Fibroblast of lung (primary cell): ENCODE results near the gene RHOXF1. TPM values are rescaled to one million over a fixed set of nuclear protein-coding genes. Genes with fewer than 3 reads are reported as not detected.

Source experiments
- DNase-seq, 2 donors: peaks; one replicate each; pipeline versions ENCODE4 v3.0.0 to v3.0.0-alpha.2; 2010; ENCODE audit warnings: low read depth in 2 of 2
- H2AFZ ChIP-seq: 2 replicates; pipeline ENCODE4 v1.5.1; 2012; ENCODE audit warnings: low read length, control low read depth, inconsistent platforms
- H3K27ac ChIP-seq: 2 replicates; pipeline ENCODE4 v1.5.1; 2011; ENCODE audit warnings: low read length, control low read depth; ENCODE audit not compliant: insufficient read depth
- H3K27me3 ChIP-seq: 2 replicates; pipeline ENCODE4 v1.5.1; 2011; ENCODE audit warnings: mild to moderate bottlenecking, low read length; ENCODE audit not compliant: control insufficient read depth, insufficient read depth
- H3K36me3 ChIP-seq: 2 replicates; pipeline ENCODE4 v1.5.1; 2011; ENCODE audit warnings: low read length; ENCODE audit not compliant: control insufficient read depth, insufficient read depth
- H3K4me1 ChIP-seq: 2 replicates; pipeline ENCODE4 v1.5.1; 2011; ENCODE audit warnings: low read length; ENCODE audit not compliant: control insufficient read depth, insufficient read depth; ENCODE audit errors: extremely low read depth
- H3K4me2 ChIP-seq: 2 replicates; pipeline ENCODE4 v1.5.1; 2011; ENCODE audit warnings: low read length, control low read depth; ENCODE audit not compliant: insufficient read depth; ENCODE audit errors: extremely low read depth
- H3K4me3 ChIP-seq, 4 experiments: fragments of 200-600 bp in 1 of 4; sonication (generic) in 1 of 4; replicated peaks in 1 of 4; 2 replicates each; pipeline ENCODE4 v1.5.1; 2011 to 2016; ENCODE audit warnings: low read length in 4 of 4, low read depth in 3 of 4, mild to moderate bottlenecking in 3 of 4, control low read depth in 2 of 4, inconsistent platforms in 1 of 4, mixed read lengths in 1 of 4; ENCODE audit not compliant: insufficient read depth in 1 of 4; ENCODE audit errors: control extremely low read depth in 1 of 4
- H3K79me2 ChIP-seq: 2 replicates; pipeline ENCODE4 v1.5.1; 2012; ENCODE audit warnings: mild to moderate bottlenecking, low read length, inconsistent platforms; ENCODE audit not compliant: control insufficient read depth, insufficient read depth
- H3K9ac ChIP-seq: 2 replicates; pipeline ENCODE4 v1.5.1; 2011; ENCODE audit warnings: mild to moderate bottlenecking, low read length, control low read depth; ENCODE audit not compliant: insufficient read depth
- H3K9me3 ChIP-seq: 2 replicates; pipeline ENCODE4 v1.5.1; 2012; ENCODE audit warnings: low read depth, low read length; ENCODE audit not compliant: control insufficient read depth, insufficient read depth
- H4K20me1 ChIP-seq: 2 replicates; pipeline ENCODE4 v1.5.1; 2011; ENCODE audit warnings: low read length; ENCODE audit not compliant: control insufficient read depth, insufficient read depth; ENCODE audit errors: extremely low read depth
- CTCF ChIP-seq, 2 donors: IDR thresholded peaks in 1 of 2; conservative IDR thresholded peaks in 1 of 2; 1 replicate in 1 of 2; 2 replicates in 1 of 2; pipeline ENCODE4 v1.5.1; 2011 to 2012; ENCODE audit warnings: low read length in 2 of 2, control low read depth in 1 of 2, inconsistent platforms in 1 of 2, low read depth in 1 of 2, mild to moderate bottlenecking in 1 of 2
- EZH2 ChIP-seq: IDR thresholded peaks from 2 replicates; pipeline ENCODE4 v1.5.1; 2012; ENCODE audit warnings: low read length, control low read depth, mild to moderate bottlenecking; ENCODE audit errors: missing control alignments
- polyA plus RNA-seq, 2 donors: library from polyadenylated mRNA; depleted of rRNA in 1 of 2; stranded (reverse) in 1 of 2; unstranded in 1 of 2; fragments of >200 nt; gene quantifications; 2 replicates each; pipeline ENCODE4 v1.2.1, GENCODE V29; 2011 to 2012; ENCODE audit warnings: missing spikeins in 1 of 2
- total RNA-seq: library from RNA; depleted of rRNA; stranded (reverse); fragments of >200 nt; gene quantifications from 2 replicates; pipeline ENCODE4 v1.2.1, GENCODE V29; 2014

Gene RHOXF1
- total and polyA plus RNA-seq, 2 donors (not counting 1 experiment from before 2014, with no cell fraction given) = not detected

GRCh38 chrX:120144178-120144844, 28.6 kb upstream of the RHOXF1 start:
- TF ChIP-seq CTCF (conservative IDR thresholded peaks at IDR 0.05 in 1 of 2, IDR thresholded peaks at IDR 0.05 in 1 of 2; ENCODE audit: low read depth in 1 of 2, low read length in 2 of 2) (no peak), EZH2 (no peak)
- H3K4me1 ChIP-seq = no peaks in the 10 kb centered on the region
- no peaks in the 10 kb centered on the region for H3K36me3 ChIP-seq
- H2AFZ ChIP-seq = no peak overlapping the region
- no peak overlapping the region for H3K4me3 ChIP-seq
- no peak overlapping the region for H3K27ac ChIP-seq
- no peak overlapping the region for H3K4me2 ChIP-seq
- no peaks in the 10 kb centered on the region for H3K79me2 ChIP-seq
- H3K27me3 ChIP-seq = no peaks in the 10 kb centered on the region
- H4K20me1 ChIP-seq = no peaks in the 10 kb centered on the region
- H3K9ac ChIP-seq = no peak overlapping the region
- peak in 1 of 2 donors; percentile 21 for DNase-seq
- no peaks in the 10 kb centered on the region for H3K9me3 ChIP-seq

- no peaks in the 10 kb centered on the region for H3K79me2 ChIP-seq
- no peaks in the 10 kb centered on the region for H3K9me3 ChIP-seq
- H3K4me1 ChIP-seq = no peaks in the 10 kb centered on the region
- H2AFZ ChIP-seq = no peak overlapping the region
- no peak overlapping the region for H3K9ac ChIP-seq
- H3K4me2 ChIP-seq = no peak overlapping the region
- no peak for TF ChIP-seq CTCF (conservative IDR thresholded peaks at IDR 0.05 in 1 of 2, IDR thresholded peaks at IDR 0.05 in 1 of 2; ENCODE audit: low read depth in 1 of 2, low read length in 2 of 2)
- no peak for TF ChIP-seq EZH2
- no peak overlapping the region for H3K4me3 ChIP-seq
- H3K27ac ChIP-seq = no peak overlapping the region
- H3K27me3 ChIP-seq = no peaks in the 10 kb centered on the region
- H4K20me1 ChIP-seq = no peaks in the 10 kb centered on the region
- DNase-seq = no peak
- H3K36me3 ChIP-seq = no peaks in the 10 kb centered on the region
Observed at GRCh38 chrX:120140293-120140981, 24.7 kb upstream of the RHOXF1 start.

- Histone ChIP-seq H3K4me2 (no peak overlapping the region), H3K9me3 (no peaks in the 10 kb centered on the region), H4K20me1 (no peaks in the 10 kb centered on the region), H3K27ac (no peak overlapping the region), H3K79me2 (no peaks in the 10 kb centered on the region), H2AFZ (no peak overlapping the region), H3K9ac (no peak overlapping the region), H3K36me3 (no peaks in the 10 kb centered on the region), H3K4me1 (no peaks in the 10 kb centered on the region), H3K27me3 (no peaks in the 10 kb centered on the region), H3K4me3 (no peak overlapping the region)
- TF ChIP-seq EZH2 (no peak), CTCF (conservative IDR thresholded peaks at IDR 0.05 in 1 of 2, IDR thresholded peaks at IDR 0.05 in 1 of 2; ENCODE audit: low read depth in 1 of 2, low read length in 2 of 2) (no peak)
- no peak for DNase-seq
Observed at GRCh38 chrX:120137439-120137838, 21.7 kb upstream of the RHOXF1 start.
